ENCODE results near the gene KTN1. TPM values are rescaled to one million over a fixed set of nuclear protein-coding genes. Genes with fewer than 3 reads are reported as not detected.

KTN1 gene
- total RNA-seq, 2 experiments from 2014 or later: 110 to 111 TPM

DNA sequence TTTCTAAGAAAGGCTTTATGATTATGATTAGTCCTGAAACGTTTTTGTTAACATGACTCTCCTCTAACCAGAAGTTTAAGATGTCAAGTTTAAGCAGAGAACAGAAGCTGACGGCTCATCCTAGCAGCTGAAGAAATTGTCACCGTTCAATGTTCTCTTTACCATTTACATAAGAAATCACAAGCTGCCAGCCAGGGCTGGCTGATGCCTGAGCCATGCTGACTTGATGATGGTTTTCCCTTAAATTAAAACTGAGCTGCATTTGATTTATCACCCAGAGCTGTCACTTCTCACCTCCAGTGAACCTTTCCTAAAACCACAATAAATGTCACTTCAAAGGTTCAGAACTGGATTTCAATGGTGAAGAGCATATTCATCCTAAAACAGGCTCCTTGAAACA, 153.6 kb downstream of the KTN1 start:
- Mint-ChIP-seq H3K4me1 (no peaks in the 10 kb centered on the region), H3K27me3 (peaks cover 4% of the 10 kb centered on the region), H3K4me3 (no peak overlapping the region), H3K9me3 (peaks cover 5% of the 10 kb centered on the region), H3K36me3 (no peaks in the 10 kb centered on the region), H3K27ac (no peak overlapping the region)
- no peak for DNase-seq
- POLR2A ChIA-PET: no interaction called here
- ATAC-seq (ENCODE audit: low read depth): no peak

Other genes with a start within 250 kb of the KTN1 start
- 1 to 10 TPM; 7.8 to 8.1 TPM for gene ATG14, start 168.4 kb upstream of the KTN1 start, total RNA-seq
- gene TBPL2, start 139.6 kb upstream of the KTN1 start, total RNA-seq: not detected

Measured in activated naive CD8-positive, alpha-beta T cell treated with anti-CD3 and anti-CD28 coated beads, Interleukin-2, amount 10 ng/mL, durations not matched to agents 7 days and 5 days (primary cell).